ENCODE data around the gene SORCS1. TPM values are rescaled to one million over a fixed set of nuclear protein-coding genes. Genes with fewer than 3 reads are reported as not detected.

Gene SORCS1
- total and polyA plus RNA-seq, 12 donors: 0.30 to 5.5 (median 1.3) TPM

- H3K36me3 ChIP-seq: no peaks in the 10 kb centered on the region
- ATAC-seq: no peak
- TF ChIP-seq CTCF (IDR thresholded peaks at IDR 0.05): no peak
These were observed 552.1 kb downstream of the SORCS1 start for GRCh38 chr10:106612381-106612780.

GRCh38 chr10:106609470-106610266 is 554.8 kb downstream of the SORCS1 start:
- Histone ChIP-seq H3K27me3 (peaks cover 0 to 11% (median 3%) of the 10 kb centered on the region in 7 donors), H3K4me3 (no peak overlapping the region), H3K9me3 (no peaks in the 10 kb centered on the region), H3K27ac (no peak overlapping the region), H3K36me3 (no peaks in the 10 kb centered on the region), H3K4me1 (no peaks in the 10 kb centered on the region)
- ATAC-seq (no peak), DNase-seq (no peak)
- TF ChIP-seq CTCF (IDR thresholded peaks at IDR 0.05): no peak
- WGBS, 2 donors: 63 to 69% methylated on average over 3 of the region's 3 CpGs
- intact Hi-C loops (cut with DNase I): no loop called here

More at GRCh38 chr10:106612381-106612780, 552.1 kb downstream of the SORCS1 start:
- Histone ChIP-seq H3K27ac (no peak overlapping the region), H3K4me1 (no peaks in the 10 kb centered on the region), H3K4me3 (no peak overlapping the region), H3K9me3 (no peaks in the 10 kb centered on the region), H3K27me3 (peaks cover 0 to 11% (median 3%) of the 10 kb centered on the region in 7 donors)
- intact Hi-C loops (cut with DNase I): no loop called here
- no peak for DNase-seq
- 91 to 93% methylated on average over 6 of the region's 6 CpGs for WGBS, 2 donors

GRCh38 chr10:106608066-106608465 is 556.4 kb downstream of the SORCS1 start:
- no peak for TF ChIP-seq CTCF (IDR thresholded peaks at IDR 0.05)
- ATAC-seq: no peak
- H3K27me3 ChIP-seq: peaks cover 0 to 11% (median 0%) of the 10 kb centered on the region in 7 donors
- no peaks in the 10 kb centered on the region for H3K36me3 ChIP-seq
- intact Hi-C loops (cut with DNase I): no loop called here
- 77 to 90% methylated on average over 1 of the region's 1 CpG for WGBS, 2 donors
- H3K4me1 ChIP-seq: no peaks in the 10 kb centered on the region
- no peak overlapping the region for H3K27ac ChIP-seq
- H3K9me3 ChIP-seq: no peaks in the 10 kb centered on the region
- no peak overlapping the region for H3K4me3 ChIP-seq
- DNase-seq: no peak

- ATAC-seq: no peak
- intact Hi-C loops (cut with DNase I): no loop called here
- no peak overlapping the region for H3K27ac ChIP-seq
- H3K4me1 ChIP-seq: no peaks in the 10 kb centered on the region
- 88 to 95% methylated on average over 4 of the region's 4 CpGs for WGBS, 2 donors
- H3K9me3 ChIP-seq: no peaks in the 10 kb centered on the region
- no peak for DNase-seq
- no peak for TF ChIP-seq CTCF (IDR thresholded peaks at IDR 0.05)
- H3K4me3 ChIP-seq: no peak overlapping the region
- no peaks in the 10 kb centered on the region for H3K36me3 ChIP-seq
- H3K27me3 ChIP-seq: no peaks in the 10 kb centered on the region
These were observed 569.2 kb downstream of the SORCS1 start for GRCh38 chr10:106595281-106595680.
